Right atrium auricular region (tissue), 2 donors: ENCODE results near the gene PEX6. TPM values are rescaled to one million over a fixed set of nuclear protein-coding genes. Genes with fewer than 3 reads are reported as not detected.

Experiments used
- DNase-seq: peaks from one replicate; pipeline ENCODE4 v3.0.0-alpha.2; 2019; ENCODE audit warnings: low spot score
- H3K27ac ChIP-seq, 2 donors: fragments of 200-600 bp; sonication (generic); 1 replicate in 1 of 2; 2 replicates in 1 of 2; pipeline ENCODE4 v1.5.1; 2016 to 2019
- H3K27me3 ChIP-seq, 2 donors: fragments of 200-600 bp; sonication (generic); one replicate each; pipeline versions ENCODE4 v1.5.1 to v1.6.0; 2017 to 2019
- H3K36me3 ChIP-seq: fragments of 200-600 bp; sonication (generic); one replicate; pipeline ENCODE4 v1.5.1; 2016
- H3K4me1 ChIP-seq, 2 donors: fragments of 200-600 bp; sonication (generic); one replicate each; pipeline versions ENCODE4 v1.5.1 to v1.6.0; 2017 to 2019
- H3K4me3 ChIP-seq, 2 donors: fragments of 200-600 bp; sonication (generic); 1 replicate in 1 of 2; 2 replicates in 1 of 2; pipeline ENCODE4 v1.5.1; 2017 to 2019; ENCODE audit warnings: mild to moderate bottlenecking in 1 of 2, moderate library complexity in 1 of 2
- H3K9me3 ChIP-seq, 2 donors: fragments of 200-600 bp; sonication (generic); one replicate each; pipeline ENCODE4 v1.5.1; 2019
- total RNA-seq, 2 donors: library from RNA; depleted of rRNA; stranded (reverse); fragments of >200 nt; gene quantifications; one replicate each; pipeline ENCODE4 v1.1.0, GENCODE V29; 2016
- TF ChIP-seq, protein P1 (sequence below), 2 donors: fragments of 200-600 bp; sonication (generic); IDR thresholded peaks; one replicate each; pipeline ENCODE4 v1.5.1; 2019; ENCODE audit warnings: antibody characterized with exemption in 2 of 2

The PEX6 gene
- total RNA-seq, 2 donors from 2014 or later, result 11.7 to 16.7 TPM

DNA sequence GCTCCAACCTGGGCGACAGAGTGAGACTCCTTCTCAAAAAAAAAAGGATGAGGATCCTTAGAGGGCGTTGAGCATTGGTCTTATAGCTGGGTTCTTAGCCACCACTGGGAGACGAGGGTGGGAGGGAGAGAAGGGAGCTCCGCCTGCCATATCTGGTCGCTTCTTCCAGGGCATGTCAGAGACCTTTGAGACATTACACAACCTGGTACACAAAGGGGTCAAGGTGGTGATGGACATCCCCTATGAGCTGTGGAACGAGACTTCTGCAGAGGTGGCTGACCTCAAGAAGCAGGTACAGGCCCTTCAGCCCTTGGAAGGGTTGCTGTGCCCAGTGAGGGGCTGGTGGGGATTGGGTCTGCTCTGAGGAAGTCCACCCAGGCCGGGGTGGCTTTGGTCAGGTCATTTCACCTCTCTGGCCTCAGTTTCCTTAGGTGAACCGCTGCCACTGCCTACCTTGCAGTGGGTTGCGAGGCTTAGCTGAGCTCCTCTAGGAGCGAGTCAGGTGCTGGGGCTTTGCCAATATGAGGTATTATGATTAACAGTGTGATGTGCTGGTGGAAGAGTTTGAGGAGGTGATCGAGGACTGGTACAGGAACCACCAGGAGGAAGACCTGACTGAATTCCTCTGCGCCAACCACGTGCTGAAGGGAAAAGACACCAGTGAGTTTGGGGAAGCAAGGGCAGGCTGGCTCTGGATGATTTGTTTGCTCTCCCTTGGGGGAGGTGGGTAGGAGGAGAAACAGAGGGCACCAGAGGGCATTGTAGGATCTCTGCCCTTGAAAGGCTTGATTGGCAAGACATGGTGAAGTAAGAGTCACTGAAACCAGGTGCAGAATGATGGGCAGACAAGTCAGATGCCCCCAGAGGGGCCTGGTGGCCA lies 41.2 kb downstream of the PEX6 start:
- no peak for DNase-seq
- TF ChIP-seq, protein P1, sequence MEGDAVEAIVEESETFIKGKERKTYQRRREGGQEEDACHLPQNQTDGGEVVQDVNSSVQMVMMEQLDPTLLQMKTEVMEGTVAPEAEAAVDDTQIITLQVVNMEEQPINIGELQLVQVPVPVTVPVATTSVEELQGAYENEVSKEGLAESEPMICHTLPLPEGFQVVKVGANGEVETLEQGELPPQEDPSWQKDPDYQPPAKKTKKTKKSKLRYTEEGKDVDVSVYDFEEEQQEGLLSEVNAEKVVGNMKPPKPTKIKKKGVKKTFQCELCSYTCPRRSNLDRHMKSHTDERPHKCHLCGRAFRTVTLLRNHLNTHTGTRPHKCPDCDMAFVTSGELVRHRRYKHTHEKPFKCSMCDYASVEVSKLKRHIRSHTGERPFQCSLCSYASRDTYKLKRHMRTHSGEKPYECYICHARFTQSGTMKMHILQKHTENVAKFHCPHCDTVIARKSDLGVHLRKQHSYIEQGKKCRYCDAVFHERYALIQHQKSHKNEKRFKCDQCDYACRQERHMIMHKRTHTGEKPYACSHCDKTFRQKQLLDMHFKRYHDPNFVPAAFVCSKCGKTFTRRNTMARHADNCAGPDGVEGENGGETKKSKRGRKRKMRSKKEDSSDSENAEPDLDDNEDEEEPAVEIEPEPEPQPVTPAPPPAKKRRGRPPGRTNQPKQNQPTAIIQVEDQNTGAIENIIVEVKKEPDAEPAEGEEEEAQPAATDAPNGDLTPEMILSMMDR (IDR thresholded peaks at IDR 0.05), result no peak
- no peak overlapping the region for H3K27ac ChIP-seq
- H3K36me3 ChIP-seq, result peaks cover 38% of the 10 kb centered on the region
- H3K4me1 ChIP-seq, result peaks cover 0 to 7% of the 10 kb centered on the region in 2 donors
- no peaks in the 10 kb centered on the region for H3K9me3 ChIP-seq
- no peak overlapping the region for H3K4me3 ChIP-seq
- no peaks in the 10 kb centered on the region for H3K27me3 ChIP-seq

GRCh38 chr6:42936398-42936797 lies 42.6 kb downstream of the PEX6 start:
- TF ChIP-seq, protein P1 (IDR thresholded peaks at IDR 0.05), result no peak
- Histone ChIP-seq H3K4me3 (no peak overlapping the region), H3K27ac (no peak overlapping the region), H3K36me3 (peaks cover 38% of the 10 kb centered on the region), H3K27me3 (no peaks in the 10 kb centered on the region), H3K9me3 (no peaks in the 10 kb centered on the region), H3K4me1 (peaks cover 0 to 7% of the 10 kb centered on the region in 2 donors)
- DNase-seq, result no peak

- H3K27me3 ChIP-seq, result no peaks in the 10 kb centered on the region
- TF ChIP-seq, protein P1 (IDR thresholded peaks at IDR 0.05), result no peak
- no peak overlapping the region for H3K27ac ChIP-seq
- DNase-seq, result no peak
- H3K4me3 ChIP-seq, result no peak overlapping the region
- no peaks in the 10 kb centered on the region for H3K9me3 ChIP-seq
- peaks cover 38% of the 10 kb centered on the region for H3K36me3 ChIP-seq
- H3K4me1 ChIP-seq, result peaks cover 0 to 15% of the 10 kb centered on the region in 2 donors
Observed at GRCh38 chr6:42935322-42935721, 43.7 kb downstream of the PEX6 start.

GRCh38 chr6:42933205-42933604 lies 45.8 kb downstream of the PEX6 start:
- no peak overlapping the region for H3K27ac ChIP-seq
- H3K9me3 ChIP-seq, result no peaks in the 10 kb centered on the region
- peaks cover 33% of the 10 kb centered on the region for H3K36me3 ChIP-seq

DNA sequence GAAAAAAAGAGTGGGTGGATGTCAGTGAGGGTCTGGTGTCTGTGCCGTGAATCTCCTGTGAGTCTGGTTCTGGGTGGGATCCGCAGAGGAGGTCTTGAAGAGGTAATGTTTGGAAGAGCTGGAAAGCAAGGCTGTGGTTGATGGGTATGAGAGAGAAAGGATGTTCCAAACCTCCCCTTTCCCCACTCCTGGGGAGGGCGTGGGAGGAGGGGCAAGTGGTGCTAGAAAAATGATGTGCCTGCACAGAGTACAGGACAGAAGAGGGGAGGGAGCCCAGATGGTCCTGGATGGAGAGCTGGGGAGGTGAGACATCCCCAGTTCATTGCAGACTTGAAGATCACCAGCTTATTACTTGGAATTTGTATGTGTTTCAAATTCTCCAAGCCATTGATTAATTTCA lies 46.6 kb downstream of the PEX6 start:
- no peaks in the 10 kb centered on the region for H3K9me3 ChIP-seq
- peaks cover 25% of the 10 kb centered on the region for H3K36me3 ChIP-seq
- peaks cover 0 to 21% of the 10 kb centered on the region in 2 donors for H3K4me1 ChIP-seq
- H3K4me3 ChIP-seq, result no peak overlapping the region
- H3K27me3 ChIP-seq, result no peaks in the 10 kb centered on the region
- TF ChIP-seq, protein P1 (IDR thresholded peaks at IDR 0.05), result no peak
- no peak overlapping the region for H3K27ac ChIP-seq
- DNase-seq, result no peak

More at GRCh38 chr6:42933205-42933604, 45.8 kb downstream of the PEX6 start:
- Histone ChIP-seq H3K4me3 (no peak overlapping the region), H3K27me3 (no peaks in the 10 kb centered on the region), H3K4me1 (peaks cover 0 to 19% of the 10 kb centered on the region in 2 donors)
- DNase-seq, result no peak
- TF ChIP-seq, protein P1 (IDR thresholded peaks at IDR 0.05), result no peak
